Kidney (tissue), 14 donors: ENCODE results near the gene STK24. TPM values are rescaled to one million over a fixed set of nuclear protein-coding genes. Genes with fewer than 3 reads are reported as not detected.

Experiments used
- DNase-seq, 5 donors: peaks; one replicate each; pipeline ENCODE4 v3.0.0-alpha.2; 2013 to 2020
- FAIRE-seq: peaks from 2 replicates; lab custom pipeline; 2012; peaks lifted over from hg19 to GRCh38; lab: Jason Lieb, UNC
- H3K27ac ChIP-seq, 2 donors: one replicate each; pipeline ENCODE4 v1.7.0; 2013; ENCODE audit warnings: low read depth in 2 of 2, low read length in 2 of 2, inconsistent platforms in 1 of 2
- H3K27me3 ChIP-seq: one replicate; pipeline ENCODE4 v1.7.1; 2013; ENCODE audit warnings: low read length, inconsistent platforms; ENCODE audit not compliant: control insufficient read depth, insufficient read depth
- H3K36me3 ChIP-seq, 3 donors: one replicate each; pipeline versions ENCODE4 v1.7.0 to v1.7.1; 2013; ENCODE audit warnings: low read length in 3 of 3, control low read depth in 1 of 3, inconsistent platforms in 1 of 3; ENCODE audit not compliant: insufficient read depth in 3 of 3, control insufficient read depth in 2 of 3
- H3K4me1 ChIP-seq, 3 donors: one replicate each; pipeline versions ENCODE4 v1.7.0 to v1.7.1; 2013; ENCODE audit warnings: low read length in 3 of 3, inconsistent platforms in 1 of 3, low read depth in 1 of 3; ENCODE audit not compliant: control insufficient read depth in 2 of 3, insufficient read depth in 2 of 3
- H3K4me3 ChIP-seq, 3 donors: one replicate each; pipeline versions ENCODE4 v1.7.0 to v1.8.1; 2013; ENCODE audit warnings: low read length in 3 of 3, control low read depth in 1 of 3, inconsistent platforms in 1 of 3
- H3K9ac ChIP-seq, 3 donors: one replicate each; pipeline versions ENCODE4 v1.7.0 to v1.7.1; 2013; ENCODE audit warnings: low read length in 3 of 3, control low read depth in 1 of 3, inconsistent platforms in 1 of 3
- H3K9me3 ChIP-seq, 3 donors: one replicate each; pipeline versions ENCODE4 v1.7.0 to v1.7.1; 2013; ENCODE audit warnings: low read length in 3 of 3, control low read depth in 1 of 3, inconsistent platforms in 1 of 3; ENCODE audit not compliant: control insufficient read depth in 2 of 3, insufficient read depth in 1 of 3
- intact Hi-C: fragments of 100-400 bp; cut with DNase I; formaldehyde crosslinking; loops from one replicate; pipeline ENCODE4 v1.11.1; 2022
- polyA plus RNA-seq: library from polyadenylated mRNA; stranded (reverse); fragments of 350-450 nt; fragmentation: Illumina TruSeq; extraction: RNeasy Lipid Tissue Mini Kit (QIAGEN cat#74804); gene quantifications from one replicate; pipeline ENCODE4 v1.2.3, GENCODE V29; 2014; ENCODE audit warnings: low read depth, low replicate concordance; ENCODE audit not compliant: insufficient read depth
- total RNA-seq: library from RNA; stranded (reverse); fragmentation: NEBNext Ultra II Directional; extraction: Animal tissue kit (Norgen Biotek cat#: 25700); gene quantifications from one replicate; pipeline ENCODE4 v1.2.1, GENCODE V29; 2021
- TF ChIP-seq, protein P1 (sequence below): IDR thresholded peaks from 3 replicates; pipeline ENCODE4 v1.5.1; 2012; ENCODE audit warnings: mild to moderate bottlenecking, moderate library complexity, borderline replicate concordance; ENCODE audit not compliant: insufficient read depth; ENCODE audit errors: extremely low read depth
- donor health status: control.
- donor health status: control.
- donor health status: control.
- donor health status: control.
- donor health status: control.
- donor health status: DM: yes; HTN: yes; CAD: no.
- donor health status: Normal renal cell carcinoma (clear cell type).

STK24 gene
- total and polyA plus RNA-seq, 2 donors from 2014 or later: 56.7 to 122 TPM

GRCh38 chr13:98439126-98439828 lies 137.6 kb downstream of the STK24 start:
- peaks cover 0 to 69% (median 17%) of the 10 kb centered on the region in 3 donors for H3K36me3 ChIP-seq

GRCh38 chr13:98438246-98439125 lies 138.4 kb downstream of the STK24 start:
- DNase-seq (peak in 1 of 5 donors; percentile 61), FAIRE-seq (no peak)
- H3K9me3 ChIP-seq: no peaks in the 10 kb centered on the region
- no peak overlapping the region for H3K4me3 ChIP-seq
- peaks cover 0 to 68% (median 17%) of the 10 kb centered on the region in 3 donors for H3K36me3 ChIP-seq
- H3K4me1 ChIP-seq: no peaks in the 10 kb centered on the region
- intact Hi-C loops: no loop called here
- H3K9ac ChIP-seq: no peak overlapping the region
- TF ChIP-seq, protein P1, sequence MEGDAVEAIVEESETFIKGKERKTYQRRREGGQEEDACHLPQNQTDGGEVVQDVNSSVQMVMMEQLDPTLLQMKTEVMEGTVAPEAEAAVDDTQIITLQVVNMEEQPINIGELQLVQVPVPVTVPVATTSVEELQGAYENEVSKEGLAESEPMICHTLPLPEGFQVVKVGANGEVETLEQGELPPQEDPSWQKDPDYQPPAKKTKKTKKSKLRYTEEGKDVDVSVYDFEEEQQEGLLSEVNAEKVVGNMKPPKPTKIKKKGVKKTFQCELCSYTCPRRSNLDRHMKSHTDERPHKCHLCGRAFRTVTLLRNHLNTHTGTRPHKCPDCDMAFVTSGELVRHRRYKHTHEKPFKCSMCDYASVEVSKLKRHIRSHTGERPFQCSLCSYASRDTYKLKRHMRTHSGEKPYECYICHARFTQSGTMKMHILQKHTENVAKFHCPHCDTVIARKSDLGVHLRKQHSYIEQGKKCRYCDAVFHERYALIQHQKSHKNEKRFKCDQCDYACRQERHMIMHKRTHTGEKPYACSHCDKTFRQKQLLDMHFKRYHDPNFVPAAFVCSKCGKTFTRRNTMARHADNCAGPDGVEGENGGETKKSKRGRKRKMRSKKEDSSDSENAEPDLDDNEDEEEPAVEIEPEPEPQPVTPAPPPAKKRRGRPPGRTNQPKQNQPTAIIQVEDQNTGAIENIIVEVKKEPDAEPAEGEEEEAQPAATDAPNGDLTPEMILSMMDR: no peak
- no peak overlapping the region for H3K27ac ChIP-seq
- no peaks in the 10 kb centered on the region for H3K27me3 ChIP-seq

More at GRCh38 chr13:98439126-98439828, 137.6 kb downstream of the STK24 start:
- Histone ChIP-seq H3K27me3 (no peaks in the 10 kb centered on the region), H3K9me3 (no peaks in the 10 kb centered on the region), H3K27ac (no peak overlapping the region), H3K9ac (no peak overlapping the region), H3K4me1 (no peaks in the 10 kb centered on the region), H3K4me3 (no peak overlapping the region)
- intact Hi-C loops: no loop called here
- peak in 1 of 5 donors; percentile 45 for DNase-seq
- FAIRE-seq: no peak
- TF ChIP-seq, protein P1: no peak

- no peak overlapping the region for H3K4me3 ChIP-seq
- DNase-seq (no peak), FAIRE-seq (no peak)
- peaks cover 5 to 58% (median 21%) of the 10 kb centered on the region in 3 donors for H3K36me3 ChIP-seq
- intact Hi-C loops: no loop called here
- H3K4me1 ChIP-seq: no peaks in the 10 kb centered on the region
- no peak overlapping the region for H3K9ac ChIP-seq
- no peaks in the 10 kb centered on the region for H3K9me3 ChIP-seq
- no peak overlapping the region for H3K27ac ChIP-seq
- TF ChIP-seq, protein P1: no peak
- no peaks in the 10 kb centered on the region for H3K27me3 ChIP-seq
Measured at GRCh38 chr13:98436233-98436910, 140.5 kb downstream of the STK24 start.
